ENCODE measurements around the gene KCNN1.
"Not testable (repeated sequence)": the region's sequence is repeated elsewhere in the genome, so short reads cannot be mapped to it uniquely, and the experiment has no call there.

KCNN1 gene

GRCh38 chr19:18031401-18031800 lies 64.5 kb downstream of the KCNN1 start:
- not testable (repeated sequence) for FAIRE-seq

- not testable (repeated sequence) for FAIRE-seq
Observed at GRCh38 chr19:18032102-18032501, 65.2 kb downstream of the KCNN1 start.

GRCh38 chr19:18041054-18041453 lies 74.1 kb downstream of the KCNN1 start:
- no peak for FAIRE-seq

- no peak for FAIRE-seq
Observed at GRCh38 chr19:18043676-18044075, 76.8 kb downstream of the KCNN1 start.

- no peak for FAIRE-seq
Observed at GRCh38 chr19:18044825-18045304, 78.0 kb downstream of the KCNN1 start.

- FAIRE-seq = no peak
Observed at GRCh38 chr19:18045307-18046050, 78.6 kb downstream of the KCNN1 start.

GRCh38 chr19:18046059-18046718 lies 79.3 kb downstream of the KCNN1 start:
- FAIRE-seq = no peak

- no peak for FAIRE-seq
Observed at GRCh38 chr19:18049385-18049784, 82.5 kb downstream of the KCNN1 start.

Data from colon (tissue), 2 donors.